Osteocyte (in vitro differentiated cells): ENCODE results near the gene SYNC. TPM values are rescaled to one million over a fixed set of nuclear protein-coding genes. Genes with fewer than 3 reads are reported as not detected.
"Not testable (repeated sequence)": the region's sequence is repeated elsewhere in the genome, so short reads cannot be mapped to it uniquely, and the experiment has no call there.

Source experiments
- DNase-seq: peaks from one replicate; pipeline ENCODE4 v3.0.0; 2021; ENCODE audit warnings: mixed read lengths; ENCODE audit not compliant: unreplicated experiment; ENCODE audit errors: extremely low spot score
- H3K27ac Mint-ChIP-seq: one replicate; pipeline ENCODE4 v1.8.0; 2021; ENCODE audit warnings: mild to moderate bottlenecking, mixed read lengths; ENCODE audit not compliant: unreplicated experiment
- H3K27me3 Mint-ChIP-seq: one replicate; pipeline ENCODE4 v1.8.0; 2021; ENCODE audit warnings: mixed read lengths; ENCODE audit not compliant: unreplicated experiment
- H3K36me3 Mint-ChIP-seq: one replicate; pipeline ENCODE4 v1.8.0; 2021; ENCODE audit warnings: mixed read lengths; ENCODE audit not compliant: unreplicated experiment
- H3K4me1 Mint-ChIP-seq: one replicate; pipeline ENCODE4 v1.8.0; 2021; ENCODE audit warnings: mixed read lengths; ENCODE audit not compliant: unreplicated experiment
- H3K4me3 Mint-ChIP-seq: one replicate; pipeline ENCODE4 v1.8.0; 2021; ENCODE audit warnings: mild to moderate bottlenecking, moderate library complexity, mixed read lengths; ENCODE audit not compliant: unreplicated experiment
- H3K9me3 Mint-ChIP-seq: one replicate; pipeline ENCODE4 v1.8.0; 2021; ENCODE audit warnings: mixed read lengths; ENCODE audit not compliant: unreplicated experiment
- total RNA-seq: library from RNA; stranded (reverse); gene quantifications from 2 replicates; pipeline ENCODE4 v1.2.1, GENCODE V29; 2021
- TF ChIP-seq, protein P1 (sequence below): fragments of 200-600 bp; sonication (generic); IDR thresholded peaks from 2 replicates; pipeline ENCODE4 v1.5.0; 2021; ENCODE audit warnings: antibody characterized with exemption, mild to moderate bottlenecking, moderate library complexity

SYNC gene
- total RNA-seq, 1 donor from 2014 or later, result 24.6 TPM

DNA sequence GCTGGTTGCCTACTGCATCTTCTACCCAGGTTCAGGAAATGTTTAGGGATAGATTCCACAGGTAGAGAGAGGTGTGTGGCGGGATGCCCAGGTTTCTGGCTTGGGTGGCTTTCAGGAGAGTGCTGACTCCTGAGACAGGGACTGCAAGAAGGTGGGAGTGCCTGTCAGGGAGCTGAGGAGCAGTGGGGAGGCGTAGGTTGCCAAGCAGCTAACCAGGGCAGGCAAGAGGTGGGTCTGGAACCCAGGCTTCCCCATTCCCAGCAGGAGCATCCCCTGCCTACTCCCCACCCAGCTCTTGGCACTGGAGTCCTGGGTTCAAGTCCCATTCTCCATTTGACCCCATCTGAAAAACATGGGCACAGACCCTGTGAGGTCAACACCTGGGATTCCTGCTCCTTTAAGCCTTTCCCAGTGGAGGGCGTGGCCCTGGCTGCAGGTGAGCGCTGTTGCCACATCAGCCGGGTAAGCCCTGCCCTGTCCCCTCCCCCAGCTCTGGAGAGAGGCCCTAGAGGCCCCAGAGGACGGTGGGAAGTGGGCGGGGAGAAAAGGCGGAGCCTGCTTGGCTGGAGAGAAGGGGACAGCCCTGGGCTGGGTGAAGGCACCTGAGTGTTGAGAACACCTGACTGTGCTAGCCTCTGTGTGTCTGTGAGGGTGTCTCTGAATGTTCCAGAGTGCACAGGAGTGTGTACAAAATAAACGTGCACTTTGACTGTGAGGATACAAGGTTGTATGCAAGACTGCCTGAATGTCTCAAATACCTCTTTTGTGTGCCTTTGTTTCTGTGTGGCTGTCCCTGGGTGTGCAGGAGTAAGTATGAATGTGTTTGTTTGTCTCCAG is 14.0 kb upstream of the SYNC start:
- Mint-ChIP-seq H3K36me3 (no peaks in the 10 kb centered on the region), H3K9me3 (no peaks in the 10 kb centered on the region), H3K27ac (no peak overlapping the region), H3K4me3 (no peak overlapping the region), H3K4me1 (peaks cover 16% of the 10 kb centered on the region), H3K27me3 (no peaks in the 10 kb centered on the region)
- DNase-seq, result no peak
- TF ChIP-seq, protein P1, sequence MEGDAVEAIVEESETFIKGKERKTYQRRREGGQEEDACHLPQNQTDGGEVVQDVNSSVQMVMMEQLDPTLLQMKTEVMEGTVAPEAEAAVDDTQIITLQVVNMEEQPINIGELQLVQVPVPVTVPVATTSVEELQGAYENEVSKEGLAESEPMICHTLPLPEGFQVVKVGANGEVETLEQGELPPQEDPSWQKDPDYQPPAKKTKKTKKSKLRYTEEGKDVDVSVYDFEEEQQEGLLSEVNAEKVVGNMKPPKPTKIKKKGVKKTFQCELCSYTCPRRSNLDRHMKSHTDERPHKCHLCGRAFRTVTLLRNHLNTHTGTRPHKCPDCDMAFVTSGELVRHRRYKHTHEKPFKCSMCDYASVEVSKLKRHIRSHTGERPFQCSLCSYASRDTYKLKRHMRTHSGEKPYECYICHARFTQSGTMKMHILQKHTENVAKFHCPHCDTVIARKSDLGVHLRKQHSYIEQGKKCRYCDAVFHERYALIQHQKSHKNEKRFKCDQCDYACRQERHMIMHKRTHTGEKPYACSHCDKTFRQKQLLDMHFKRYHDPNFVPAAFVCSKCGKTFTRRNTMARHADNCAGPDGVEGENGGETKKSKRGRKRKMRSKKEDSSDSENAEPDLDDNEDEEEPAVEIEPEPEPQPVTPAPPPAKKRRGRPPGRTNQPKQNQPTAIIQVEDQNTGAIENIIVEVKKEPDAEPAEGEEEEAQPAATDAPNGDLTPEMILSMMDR, result no peak

DNA sequence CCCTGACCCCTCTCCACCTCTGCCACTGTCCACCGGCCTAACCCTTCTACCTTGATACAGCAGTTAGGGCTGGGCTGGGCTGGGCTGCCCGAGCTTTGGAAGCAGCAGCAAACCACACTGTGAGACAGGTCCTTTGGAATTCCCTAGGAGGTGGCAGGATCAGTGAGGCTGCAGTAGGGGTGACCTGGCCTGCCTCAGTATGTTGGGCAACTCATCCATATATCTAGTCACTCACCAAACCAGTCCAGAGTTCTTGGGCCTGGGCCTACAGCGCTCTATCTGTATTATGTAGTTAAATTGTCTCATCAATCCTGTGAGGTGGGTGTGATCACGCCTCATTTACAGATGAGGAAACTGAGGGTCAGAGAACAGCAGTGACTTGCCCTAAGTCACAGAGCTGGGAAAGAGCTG is 13.3 kb upstream of the SYNC start:
- H3K4me1 Mint-ChIP-seq, result peaks cover 16% of the 10 kb centered on the region
- TF ChIP-seq, protein P1, result no peak
- no peaks in the 10 kb centered on the region for H3K36me3 Mint-ChIP-seq
- H3K27ac Mint-ChIP-seq, result no peak overlapping the region
- H3K27me3 Mint-ChIP-seq, result no peaks in the 10 kb centered on the region
- DNase-seq, result no peak
- H3K9me3 Mint-ChIP-seq, result no peaks in the 10 kb centered on the region
- no peak overlapping the region for H3K4me3 Mint-ChIP-seq

DNA sequence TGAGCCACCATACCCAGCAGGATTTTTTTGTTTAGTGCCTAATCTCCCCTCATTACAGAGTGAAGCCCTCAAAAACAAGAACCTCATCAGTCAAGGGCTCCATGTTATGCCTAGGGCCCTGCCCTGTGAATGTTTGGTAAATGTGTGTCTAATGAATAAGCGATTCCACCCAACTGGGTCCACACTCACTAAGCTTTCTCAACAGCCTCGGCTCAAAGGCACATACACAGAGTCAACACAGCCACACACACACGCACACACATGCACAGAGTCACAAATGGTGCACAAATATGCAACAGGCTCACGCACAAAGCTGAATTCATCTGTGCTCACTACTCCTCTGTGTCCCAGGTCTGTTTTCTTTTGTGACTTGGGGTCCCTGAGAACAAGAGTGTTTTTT is 11.7 kb upstream of the SYNC start:
- TF ChIP-seq, protein P1, result no peak
- H3K27ac Mint-ChIP-seq, result no peak overlapping the region
- DNase-seq, result no peak
- no peaks in the 10 kb centered on the region for H3K36me3 Mint-ChIP-seq
- no peak overlapping the region for H3K4me3 Mint-ChIP-seq
- no peaks in the 10 kb centered on the region for H3K27me3 Mint-ChIP-seq
- H3K9me3 Mint-ChIP-seq, result no peaks in the 10 kb centered on the region
- H3K4me1 Mint-ChIP-seq, result peaks cover 19% of the 10 kb centered on the region

DNA sequence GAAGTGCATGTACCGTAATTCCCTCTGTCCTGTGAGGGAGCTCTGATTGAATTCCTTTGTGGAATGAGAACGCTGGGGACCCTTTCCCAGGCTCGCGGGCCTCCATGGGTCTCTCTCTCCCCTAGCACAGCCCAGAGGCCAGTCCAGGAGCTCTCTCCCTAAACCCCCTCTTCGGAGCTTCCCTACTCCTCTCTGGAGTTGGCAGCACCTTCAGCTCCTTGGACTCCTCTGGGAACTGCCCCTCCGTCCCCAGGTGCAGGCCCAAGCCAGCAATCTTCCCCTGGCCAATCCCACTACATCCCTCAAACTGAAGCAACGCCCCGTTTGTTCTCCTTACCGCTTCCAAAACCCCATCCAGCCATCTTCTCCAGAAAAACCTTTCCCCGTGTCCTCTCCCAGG is 10.5 kb upstream of the SYNC start:
- H3K4me1 Mint-ChIP-seq, result peaks cover 19% of the 10 kb centered on the region
- H3K4me3 Mint-ChIP-seq, result no peak overlapping the region

DNA sequence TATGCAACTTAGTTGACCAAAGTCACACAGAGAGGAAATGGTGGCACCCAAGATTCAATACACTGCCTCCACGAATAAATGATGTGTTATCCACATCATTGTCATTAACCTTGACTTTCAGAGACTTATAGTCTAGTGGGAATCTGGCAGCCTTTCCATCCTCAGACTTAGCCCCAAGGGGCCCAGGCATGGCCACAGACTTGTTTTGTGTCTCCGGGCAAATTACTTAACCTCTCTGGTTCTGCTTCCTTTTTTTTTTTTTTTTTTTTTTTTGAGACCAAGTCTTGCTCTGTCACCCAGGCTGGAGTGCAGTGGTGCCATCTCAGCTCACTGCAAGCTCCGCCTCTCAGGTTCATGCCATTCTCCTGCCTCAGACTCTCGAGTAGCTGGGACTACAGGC is 8.7 kb upstream of the SYNC start:
- H3K27ac Mint-ChIP-seq, H3K9me3 Mint-ChIP-seq, H3K4me3 Mint-ChIP-seq, H3K27me3 Mint-ChIP-seq, H3K36me3 Mint-ChIP-seq, DNase-seq: not testable (repeated sequence)
- H3K4me1 Mint-ChIP-seq, result peaks cover 22% of the 10 kb centered on the region

More for the DNA sequence above, 10.5 kb upstream of the SYNC start:
- no peak for DNase-seq
- TF ChIP-seq, protein P1, result no peak
- H3K27me3 Mint-ChIP-seq, result no peaks in the 10 kb centered on the region
- no peaks in the 10 kb centered on the region for H3K36me3 Mint-ChIP-seq
- no peaks in the 10 kb centered on the region for H3K9me3 Mint-ChIP-seq
- H3K27ac Mint-ChIP-seq, result no peak overlapping the region
